Uterus (tissue), 2 donors: ENCODE data around the gene DNAH17.

ENCODE experiments used
- CTCF ChIP-seq, 4 experiments: fragments of 200-600 bp in 2 of 4; fragments of 450-650 bp in 2 of 4; sonication (generic) in 2 of 4; IDR thresholded peaks; one replicate each; pipeline ENCODE4 v1.5.1; 2016 to 2019; ENCODE audit warnings: antibody characterized with exemption in 4 of 4, mild to moderate bottlenecking in 2 of 4, moderate library complexity in 1 of 4
- POLR2A ChIP-seq, 2 donors: fragments of 450-650 bp; IDR thresholded peaks; one replicate each; pipeline ENCODE4 v1.6.1; 2016; ENCODE audit warnings: antibody characterized with exemption in 2 of 2, mild to moderate bottlenecking in 1 of 2, moderate library complexity in 1 of 2

DNA sequence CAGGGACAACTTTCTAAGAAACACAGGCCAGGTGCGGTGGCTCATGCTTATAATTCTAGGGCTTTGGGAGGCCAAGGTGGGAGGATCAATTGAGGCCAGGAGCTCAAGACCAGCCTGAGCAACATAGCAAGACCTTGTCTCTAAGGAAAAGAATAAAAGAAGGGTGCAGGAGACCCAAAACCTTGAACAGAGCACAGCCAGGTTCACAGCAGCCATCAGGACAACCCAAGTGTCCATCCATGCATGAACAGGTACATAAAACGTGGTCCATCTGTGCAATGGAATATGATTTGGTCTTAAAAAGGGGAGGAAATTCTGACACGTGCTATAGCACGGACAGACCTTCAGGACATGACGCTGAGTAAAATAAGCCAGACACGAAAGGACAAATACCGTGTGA, 107.8 kb downstream of the DNAH17 start:
- TF ChIP-seq POLR2A (IDR thresholded peaks at IDR 0.05) (no peak), CTCF (IDR thresholded peaks at IDR 0.05) (no peak)
